Activated CD8-positive, alpha-beta memory T cell treated with anti-CD3 and anti-CD28 coated beads for 36 hours (primary cell): ENCODE measurements around the gene ACTL8. TPM values are rescaled to one million over a fixed set of nuclear protein-coding genes. Genes with fewer than 3 reads are reported as not detected.

ENCODE experiments used
- CTCF ChIA-PET: fragments of 350-600 bp; sonication (Branson Sonifier 250); formaldehyde crosslinking; loops from one replicate; lab custom pipeline; 2021; ENCODE audit warnings: antibody characterized with exemption; lab: Charles Lee
- POLR2A ChIA-PET: fragments of 350-600 bp; sonication (Branson Sonifier 250); formaldehyde crosslinking; loops from one replicate; lab custom pipeline; 2021; ENCODE audit warnings: antibody characterized with exemption; lab: Charles Lee
- total RNA-seq, 2 experiments: library from RNA; stranded (reverse); gene quantifications; one replicate each; pipeline ENCODE4 v1.2.3, GENCODE V29; 2021

ACTL8 gene
- total RNA-seq, 2 experiments from 2014 or later = not detected

GRCh38 chr1:17861685-17862084, 106.6 kb downstream of the ACTL8 start:
- POLR2A ChIA-PET = no interaction called here
- CTCF ChIA-PET = no interaction called here

DNA sequence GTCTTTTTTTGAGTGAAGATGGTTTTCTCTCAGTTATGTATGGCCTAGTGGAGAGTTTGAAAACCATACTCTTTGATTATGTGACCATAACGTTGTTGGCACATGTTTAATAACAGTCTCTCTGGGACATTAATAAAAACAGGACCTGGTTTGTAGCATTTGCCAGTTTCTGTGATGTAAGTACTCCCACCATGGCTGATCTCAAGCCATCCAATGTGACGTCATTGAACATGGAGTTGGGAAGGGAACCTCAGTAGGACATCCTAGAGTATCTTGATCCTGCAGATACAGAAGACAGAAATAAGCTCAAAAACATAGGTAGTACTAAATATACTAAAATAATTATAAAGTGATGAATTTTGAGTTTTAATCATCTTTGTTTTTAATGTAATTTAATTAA, 107.0 kb downstream of the ACTL8 start:
- CTCF ChIA-PET = no interaction called here

GRCh38 chr1:17865912-17866739, 111.0 kb downstream of the ACTL8 start:
- CTCF ChIA-PET = no interaction called here

More for the DNA sequence above, 107.0 kb downstream of the ACTL8 start:
- POLR2A ChIA-PET = no interaction called here

DNA sequence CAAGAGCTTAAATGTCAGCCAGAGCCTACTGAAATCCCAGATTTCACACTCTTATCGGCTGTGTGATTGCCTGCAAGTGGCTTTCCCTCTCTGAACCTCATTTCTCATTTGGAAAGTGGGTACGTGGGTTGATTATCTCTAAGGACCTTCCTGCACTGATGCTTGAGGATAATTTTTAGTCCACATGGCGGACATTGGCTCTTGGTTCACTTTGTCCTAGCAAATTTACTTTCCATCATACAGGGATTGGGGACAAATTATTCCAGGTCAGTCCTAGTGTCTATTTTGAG, 111.6 kb downstream of the ACTL8 start:
- POLR2A ChIA-PET = no interaction called here
- CTCF ChIA-PET = no interaction called here

More at GRCh38 chr1:17865912-17866739, 111.0 kb downstream of the ACTL8 start:
- POLR2A ChIA-PET = no interaction called here

GRCh38 chr1:17867470-17867869, 112.3 kb downstream of the ACTL8 start:
- CTCF ChIA-PET = no interaction called here

DNA sequence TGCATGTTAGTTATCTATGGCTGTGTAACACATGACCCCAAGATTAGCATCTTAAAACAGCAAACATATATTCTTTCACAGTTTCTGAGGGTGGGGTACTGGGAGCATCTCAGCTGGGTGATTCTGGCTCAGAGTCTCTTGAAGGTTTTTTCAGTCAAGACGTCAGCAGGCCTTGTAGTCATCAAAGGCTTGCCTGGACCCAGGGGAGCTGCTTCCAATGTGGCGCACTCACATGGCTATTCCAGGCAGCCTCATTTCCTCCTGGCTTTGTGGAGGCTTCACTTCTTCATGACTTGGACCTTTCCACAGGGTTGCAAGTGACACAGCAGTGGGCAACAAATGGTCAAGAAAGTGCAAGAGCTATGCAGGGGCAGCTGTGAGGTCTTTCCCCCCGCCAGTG, 114.7 kb downstream of the ACTL8 start:
- ChIA-PET CTCF (no interaction called here), POLR2A (no interaction called here)

More at GRCh38 chr1:17867470-17867869, 112.3 kb downstream of the ACTL8 start:
- POLR2A ChIA-PET = no interaction called here

DNA sequence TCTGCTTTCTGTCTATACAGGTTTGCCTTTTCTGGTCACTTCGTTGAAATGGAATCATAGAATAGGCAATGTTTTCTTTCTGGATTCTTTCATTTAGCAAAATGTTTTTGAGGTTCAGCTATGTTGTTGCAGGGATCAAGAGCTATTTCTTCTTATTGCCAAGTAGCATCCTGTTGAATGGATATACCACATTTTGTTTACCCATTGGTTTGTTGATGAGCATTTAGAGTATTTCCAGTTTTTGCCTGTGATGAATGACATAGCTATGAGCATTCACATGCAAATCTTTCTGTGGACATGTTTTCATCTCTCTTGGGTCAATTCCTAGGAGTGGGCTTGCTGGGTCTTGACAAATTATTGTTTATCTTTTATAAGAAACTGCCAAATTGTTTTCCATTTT, 115.5 kb downstream of the ACTL8 start:
- POLR2A ChIA-PET = no interaction called here
- CTCF ChIA-PET = no interaction called here

DNA sequence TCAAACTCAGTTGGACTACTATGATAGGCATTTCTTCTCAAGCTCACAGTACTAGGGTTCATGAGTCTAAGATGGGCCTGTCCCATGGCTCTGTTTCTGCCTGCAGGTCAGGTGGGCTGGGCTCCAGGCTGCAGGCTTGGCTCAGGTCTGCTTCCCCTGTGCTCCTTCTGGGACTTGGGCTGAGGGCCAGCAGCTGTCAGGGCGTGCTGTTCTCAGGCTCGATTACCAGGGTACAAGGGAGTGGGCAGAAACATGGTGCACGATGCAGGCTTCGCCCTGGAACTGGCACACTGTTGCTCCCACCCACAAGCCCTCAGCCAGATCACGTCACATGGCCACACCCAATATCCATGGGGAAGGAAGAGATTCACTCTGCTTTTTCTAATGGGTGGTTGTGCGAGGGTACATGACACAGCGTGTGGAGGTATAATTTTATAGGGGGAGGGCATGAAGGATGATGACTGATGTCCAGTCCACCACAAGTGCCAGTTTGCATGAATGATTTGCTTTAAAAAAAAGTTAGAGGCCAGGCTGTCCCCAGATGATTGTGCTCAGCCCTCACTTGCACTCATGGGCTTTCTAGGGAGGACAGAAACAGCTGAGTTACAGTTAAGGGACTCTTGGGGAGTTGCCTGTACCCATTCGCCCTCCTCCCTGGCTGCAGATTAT, 118.0 kb downstream of the ACTL8 start:
- POLR2A ChIA-PET = no interaction called here
- CTCF ChIA-PET = no interaction called here

- CTCF ChIA-PET = no interaction called here
- POLR2A ChIA-PET = no interaction called here
Observed at GRCh38 chr1:17874231-17874630, 119.1 kb downstream of the ACTL8 start.

- POLR2A ChIA-PET = no interaction called here
- CTCF ChIA-PET = no interaction called here
Observed at GRCh38 chr1:17874710-17875109, 119.6 kb downstream of the ACTL8 start.

DNA sequence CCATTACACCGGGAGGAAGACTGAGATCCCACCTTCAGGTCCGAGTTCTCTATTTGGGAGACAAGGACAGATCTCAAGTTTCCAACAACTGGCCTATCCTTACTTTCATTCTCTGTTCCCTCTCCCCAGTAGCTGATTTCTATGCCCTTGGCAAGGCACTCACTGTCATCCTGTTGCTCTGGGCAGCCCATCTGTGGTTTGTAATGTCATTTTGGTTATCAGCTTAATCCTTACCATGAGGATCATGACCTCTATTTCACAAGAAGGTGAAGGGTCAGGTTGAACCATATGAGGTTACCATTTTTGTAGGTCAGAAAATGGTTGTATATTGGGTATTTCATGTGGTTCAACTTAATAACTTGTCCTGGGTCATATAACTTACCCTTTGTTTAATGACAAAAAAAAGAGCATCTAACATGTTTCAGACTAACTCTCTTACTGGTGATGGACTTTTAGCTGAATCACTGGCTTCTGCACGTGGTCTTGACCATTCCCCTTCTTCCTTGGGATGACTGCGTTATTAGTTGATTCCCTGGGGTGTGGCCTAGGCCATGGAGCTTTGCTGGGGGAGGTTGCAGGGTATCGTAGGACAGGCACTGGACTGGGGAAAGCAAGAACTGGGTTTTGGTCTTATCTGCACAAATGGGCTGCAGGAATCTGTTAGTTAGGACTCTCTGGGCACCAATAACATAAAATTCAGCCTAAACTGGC, 120.2 kb downstream of the ACTL8 start:
- POLR2A ChIA-PET = no interaction called here
- CTCF ChIA-PET = interaction anchor here (0.7 kb wide), 1 partner anchor 11 kb away, joined by 3 read pairs; no protein-coding TSS in a partner anchor

DNA sequence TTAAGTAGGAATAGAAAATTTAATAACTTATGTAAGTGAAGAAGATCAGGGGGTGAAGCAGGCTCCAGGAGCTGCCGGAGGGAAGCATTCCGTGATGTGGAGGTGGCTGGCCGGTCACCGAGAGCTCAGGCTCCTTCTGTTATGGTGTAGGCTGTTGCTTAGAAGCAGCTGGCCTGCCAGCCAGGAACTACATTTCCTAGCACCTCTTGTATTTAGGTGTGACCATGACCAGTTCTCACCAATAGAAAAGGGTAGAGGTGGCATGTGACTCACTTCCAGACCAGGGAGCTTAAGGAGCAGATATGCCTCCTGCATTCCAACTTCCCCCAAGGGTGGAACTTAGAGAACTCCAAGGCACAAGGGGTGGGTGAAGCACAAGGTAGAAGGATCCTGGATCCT, 120.7 kb downstream of the ACTL8 start:
- CTCF ChIA-PET = interaction anchor here (0.7 kb wide), 1 partner anchor 11 kb away, joined by 3 read pairs; no protein-coding TSS in a partner anchor
- POLR2A ChIA-PET = no interaction called here

Other genes with a start within 250 kb of the ACTL8 start
- not detected for gene ARHGEF10L, start 215.6 kb upstream of the ACTL8 start, total RNA-seq